ENCODE measurements around the gene CTDSP2. TPM values are rescaled to one million over a fixed set of nuclear protein-coding genes. Genes with fewer than 3 reads are reported as not detected.

The CTDSP2 gene
- total and polyA plus RNA-seq, 2 of the 8 experiments (the other 6 are each of a cell fraction or from before 2014, with no cell fraction given), result 71.3 to 91.7 TPM

DNA sequence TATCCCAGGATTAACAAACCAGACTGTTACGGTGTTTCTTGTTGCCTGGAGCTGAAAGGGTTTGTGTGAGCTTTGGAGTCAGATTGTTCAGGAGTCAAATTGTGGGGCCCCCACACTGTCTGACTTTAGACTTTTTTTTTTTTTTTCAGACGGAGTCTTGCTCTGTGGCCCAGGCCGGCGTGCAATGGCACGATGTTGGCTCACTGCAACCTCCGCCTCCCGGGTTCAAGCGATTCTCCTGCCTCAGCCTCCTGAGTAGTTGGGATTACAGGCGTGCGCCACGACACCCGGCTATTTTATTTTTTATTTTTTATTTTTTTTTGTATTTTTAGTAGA, 63.1 kb downstream of the CTDSP2 start:
- Histone ChIP-seq H2BK5ac (ENCODE audit: low read depth, low read length) (no peak overlapping the region), H2AK5ac (ENCODE audit: low read depth, low read length) (no peak overlapping the region), H3K9ac (replicated peaks in 1 of 4; ENCODE audit: extremely low read depth in 1 of 4, low read depth in 3 of 4, low read length in 3 of 4) (peak overlapping the region in 3 of 4 experiments; percentile 77 to 89 (median 88); a peak in 4 of 7 replicates), H3K9me3 (ENCODE audit: insufficient read depth in 2 of 2, low read depth in 1 of 2, low read length in 1 of 2) (no peaks in the 10 kb centered on the region), H3K4me2 (ENCODE audit: insufficient read depth in 1 of 2, low read depth in 2 of 2, low read length in 2 of 2) (peak overlapping the region; percentile 67 to 80), H3K18ac (ENCODE audit: extremely low read depth, low read length) (no peak overlapping the region), H2BK120ac (replicated peaks; ENCODE audit: low read depth, low read length) (no peak overlapping the region), H4K20me1 (replicated peaks in 1 of 2; ENCODE audit: control insufficient read depth in 1 of 2, insufficient read depth in 2 of 2, low read length in 2 of 2) (peaks cover 0 to 2% of the 10 kb centered on the region in 2 experiments), H4K5ac (ENCODE audit: insufficient read length, low read depth, low read length) (no peak overlapping the region), H4K8ac (ENCODE audit: extremely low read depth, insufficient read depth, low read length) (no peak overlapping the region), H3K27ac (ENCODE audit: low read depth, low read length) (no peak overlapping the region), H3K4me1 (replicated peaks in 1 of 4; ENCODE audit: control insufficient read depth in 3 of 4, insufficient read depth in 4 of 4, low read length in 3 of 4) (no peaks in the 10 kb centered on the region), H2AFZ (ENCODE audit: low read length) (no peak overlapping the region), H3K23me2 (ENCODE audit: low read depth, low read length) (peaks cover 2% of the 10 kb centered on the region; the same call in 1 of the 2 replicates), H3K56ac (replicated peaks; ENCODE audit: insufficient read length, low read depth, low read length) (no peak overlapping the region), H3K79me1 (ENCODE audit: low read depth, low read length) (no peaks in the 10 kb centered on the region), H2BK15ac (ENCODE audit: low read length) (no peak overlapping the region), H2BK12ac (ENCODE audit: low read depth, low read length) (no peak overlapping the region), H3K79me2 (ENCODE audit: control insufficient read depth in 1 of 2, insufficient read depth in 2 of 2, low read length in 2 of 2) (peaks cover 0 to 16% of the 10 kb centered on the region in 2 experiments; a peak in 2 of 4 replicates), H3K4me3 (ENCODE audit: extremely low read depth in 1 of 4, insufficient read depth in 2 of 4, low read depth in 3 of 4, low read length in 4 of 4) (peak overlapping the region; percentile 76 to 99 (median 98)), H3K27me3 (replicated peaks in 1 of 4; ENCODE audit: control insufficient read depth in 3 of 4, extremely low read depth in 1 of 4, insufficient read depth in 3 of 4, low read length in 3 of 4) (no peaks in the 10 kb centered on the region), H3K36me3 (ENCODE audit: control insufficient read depth in 2 of 4, insufficient read depth in 4 of 4, low read length in 3 of 4) (peaks cover 4 to 26% (median 15%) of the 10 kb centered on the region in 4 experiments; a peak in 7 of 8 replicates), H3K23ac (ENCODE audit: insufficient read length) (no peak overlapping the region), H3K4ac (replicated peaks; ENCODE audit: insufficient read length, low read depth, low read length) (no peak overlapping the region), H3K14ac (ENCODE audit: insufficient read length) (no peak overlapping the region), H2BK20ac (ENCODE audit: low read length) (no peak overlapping the region), H4K91ac (replicated peaks; ENCODE audit: insufficient read length, low read length) (no peak overlapping the region)
- ChIA-PET CTCF (ENCODE audit: partially characterized antibody) (interaction anchor here (0.6 to 4.6 kb wide), 30 partner anchors 8 to 1839 kb away, joined by 3 to 26 read pairs (median 4); partner anchors contain the start of genes CTDSP2, CYP27B1, EEF1AKMT3 and METTL1), POLR2A (ENCODE audit: partially characterized antibody) (interaction anchor here (0.9 to 2.8 kb wide), 14 partner anchors 11 to 115 kb away, joined by 3 to 22 read pairs (median 4); partner anchors contain the start of genes CTDSP2, CYP27B1, EEF1AKMT3 and METTL1)
- TF ChIP-seq YY1 (IDR thresholded peaks at IDR 0.05; ENCODE audit: low read depth, low read length), result no peak
- FAIRE-seq (no peak), DNase-seq (ENCODE audit: low read depth in 1 of 2, low spot score in 2 of 2) (no peak)
- 93% methylated on average over 12 of the region's 12 CpGs; no CpG with 5 or more reads in 1 of the 2 experiments for WGBS, 2 experiments (ENCODE audit: extremely low coverage in 1 of 2, insufficient coverage in 1 of 2, insufficient read length in 1 of 2, insufficient replicate concordance in 2 of 2, low coverage in 1 of 2, low lambda C conversion rate in 2 of 2, missing lambda C conversion rate in 1 of 2)

Data from H1 (cell line).